Pulmonary artery endothelial cell (primary cell): ENCODE results near the gene GOLGA7B. TPM values are rescaled to one million over a fixed set of nuclear protein-coding genes. Genes with fewer than 3 reads are reported as not detected.

Experiments
- DNase-seq: peaks from one replicate; pipeline ENCODE4 v3.0.0-alpha.2; 2011; ENCODE audit warnings: low read depth, low spot score
- total RNA-seq: library from RNA; depleted of rRNA; stranded (reverse); fragments of >200 nt; gene quantifications from 2 replicates; pipeline ENCODE4 v1.2.3, GENCODE V29; 2014

The GOLGA7B gene
- total RNA-seq, 1 donor from 2014 or later = under 0.01 TPM

GRCh38 chr10:97866524-97867219, 17.0 kb downstream of the GOLGA7B start:
- DNase-seq = no peak

DNA sequence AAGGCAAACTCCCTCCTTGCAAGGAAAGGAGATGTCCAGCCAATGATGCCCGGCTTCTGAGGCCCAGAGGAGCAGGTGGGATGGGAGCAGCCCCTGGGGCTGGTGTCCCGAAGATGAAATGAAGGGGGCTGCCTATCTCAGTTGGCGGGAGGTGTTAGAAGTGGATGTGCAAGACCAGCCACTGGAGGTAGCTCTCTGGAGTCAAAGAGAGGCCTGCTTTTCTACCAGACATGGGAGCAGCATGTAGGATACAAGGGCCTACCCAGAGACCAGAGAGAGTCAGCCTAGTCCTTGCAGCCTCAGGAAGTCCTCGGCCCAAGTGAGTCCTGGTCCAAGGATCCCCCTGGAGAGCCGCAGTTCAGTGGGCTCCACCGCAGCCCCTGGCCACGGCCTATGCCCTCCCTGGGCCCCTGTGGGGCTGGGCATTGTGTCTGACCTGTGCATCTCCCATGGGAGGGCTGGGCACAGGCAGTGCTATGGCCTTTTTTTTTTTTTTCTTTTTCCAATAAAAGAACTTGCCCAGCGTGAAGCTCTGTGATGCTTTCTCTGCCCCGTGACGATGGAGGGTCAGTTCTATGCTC, 17.7 kb downstream of the GOLGA7B start:
- DNase-seq = no peak

DNA sequence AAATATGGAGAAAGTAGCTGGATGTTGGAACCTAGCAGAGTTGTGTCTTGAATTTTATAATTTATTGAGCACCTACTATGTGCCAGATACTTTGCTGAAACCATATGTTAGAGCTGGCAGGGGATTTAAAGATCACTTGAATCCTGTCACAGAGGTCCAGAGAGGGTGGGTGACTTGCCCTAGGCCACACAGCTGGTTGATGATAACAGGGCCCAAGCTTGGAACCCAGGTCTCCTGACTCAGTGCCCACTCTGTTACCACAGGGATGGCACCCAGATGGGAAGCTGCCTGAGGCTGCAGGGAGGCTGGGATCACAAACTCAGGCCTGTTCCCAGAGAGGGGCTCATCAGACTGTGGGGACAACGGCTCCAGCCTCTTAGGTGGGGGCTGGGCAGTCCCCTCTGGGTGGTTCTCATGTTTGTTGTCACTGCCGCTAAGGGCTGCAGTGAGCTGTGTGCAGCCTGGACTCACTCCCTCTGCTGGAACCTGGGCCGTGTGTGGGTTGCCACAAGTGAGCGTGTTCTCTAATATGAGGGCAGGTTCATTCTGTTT, 18.6 kb downstream of the GOLGA7B start:
- DNase-seq = no peak

- no peak for DNase-seq
These were observed 19.7 kb downstream of the GOLGA7B start for GRCh38 chr10:97869091-97870042.

- no peak for DNase-seq
These were observed 21.3 kb downstream of the GOLGA7B start for GRCh38 chr10:97870990-97871389.

DNA sequence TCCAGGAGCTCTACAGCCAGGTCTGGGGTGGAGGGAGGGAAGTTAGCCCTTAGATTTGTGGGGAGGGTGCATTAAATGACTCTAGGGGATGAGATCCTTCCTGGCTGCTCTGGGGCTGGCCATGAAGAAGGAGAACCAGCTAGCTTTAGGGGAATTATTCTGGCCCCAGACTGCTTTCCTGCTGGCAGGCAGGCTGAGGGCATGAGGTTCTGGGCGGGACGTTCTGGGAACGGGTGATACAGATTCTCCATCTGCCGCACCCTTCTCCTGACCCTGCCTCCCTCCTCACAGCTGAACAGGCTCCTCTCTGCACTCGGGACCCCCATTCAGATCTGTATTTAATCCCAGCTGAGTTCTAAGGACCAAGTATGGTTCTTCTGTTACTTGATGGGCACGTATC, 23.9 kb downstream of the GOLGA7B start:
- DNase-seq = no peak

DNA sequence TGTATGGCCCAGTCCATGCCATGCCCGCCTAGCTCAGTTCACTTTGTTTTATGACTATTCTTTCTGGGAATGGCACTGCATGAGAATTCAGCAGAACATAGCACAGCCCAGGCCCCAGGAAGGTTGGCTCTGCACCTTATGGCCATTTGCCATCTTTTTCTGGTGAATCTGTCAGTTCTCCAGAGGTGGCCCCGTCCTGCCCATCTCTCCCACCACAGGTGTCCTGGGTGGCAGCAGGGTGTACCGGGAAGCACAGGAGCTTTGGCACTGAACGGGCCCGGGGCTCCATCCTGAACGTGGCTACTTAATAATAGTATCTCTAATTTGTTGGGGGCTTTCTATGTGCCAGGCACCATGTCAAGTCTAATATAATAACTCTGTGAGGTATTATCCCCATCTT, 24.7 kb downstream of the GOLGA7B start:
- no peak for DNase-seq

- DNase-seq = peak; percentile 80
These were observed 25.7 kb downstream of the GOLGA7B start for GRCh38 chr10:97875391-97875790.

DNA sequence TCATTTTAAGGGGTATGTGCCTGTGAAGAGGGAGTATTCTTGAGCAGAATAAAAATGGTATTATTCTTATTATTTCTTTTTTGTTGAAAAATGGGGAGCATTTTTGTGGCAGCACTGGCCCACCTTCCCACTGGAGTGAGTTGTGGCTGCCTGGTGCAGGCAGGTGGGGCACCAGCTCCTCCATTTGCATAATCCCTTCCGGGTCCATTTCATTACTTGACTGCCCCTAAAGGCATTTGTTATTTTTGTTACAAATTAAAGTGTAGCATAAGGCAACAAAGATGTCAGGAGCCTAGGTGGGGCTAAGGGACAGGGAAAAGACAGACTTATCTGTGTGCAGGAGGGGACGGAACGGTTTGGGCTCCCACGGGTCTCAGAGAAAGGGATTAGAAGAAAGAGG, 26.8 kb downstream of the GOLGA7B start:
- DNase-seq = no peak

GRCh38 chr10:97879241-97879640, 29.6 kb downstream of the GOLGA7B start:
- no peak for DNase-seq

DNA sequence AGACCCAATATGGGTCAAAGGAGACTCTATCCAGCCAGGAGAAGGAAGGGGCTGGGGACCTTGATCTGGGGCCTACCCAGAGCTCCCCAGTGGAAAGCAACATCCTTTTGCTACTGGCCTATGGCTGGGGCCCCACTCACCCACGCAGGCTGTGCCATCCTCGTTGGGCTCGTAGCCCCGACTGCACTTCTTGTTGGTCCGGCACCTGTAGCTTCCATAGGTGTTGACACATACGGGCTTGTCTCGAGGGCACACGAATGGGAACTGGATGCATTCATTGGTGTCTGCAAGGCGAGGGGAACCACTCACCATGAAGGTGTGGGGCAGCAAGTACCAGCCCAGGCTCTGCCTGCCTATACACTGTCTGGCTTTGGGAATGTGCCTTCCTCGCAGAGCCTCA, 30.5 kb downstream of the GOLGA7B start:
- DNase-seq = no peak

- peak; percentile 81 for DNase-seq
These were observed 32.8 kb downstream of the GOLGA7B start for GRCh38 chr10:97882142-97883091.

DNA sequence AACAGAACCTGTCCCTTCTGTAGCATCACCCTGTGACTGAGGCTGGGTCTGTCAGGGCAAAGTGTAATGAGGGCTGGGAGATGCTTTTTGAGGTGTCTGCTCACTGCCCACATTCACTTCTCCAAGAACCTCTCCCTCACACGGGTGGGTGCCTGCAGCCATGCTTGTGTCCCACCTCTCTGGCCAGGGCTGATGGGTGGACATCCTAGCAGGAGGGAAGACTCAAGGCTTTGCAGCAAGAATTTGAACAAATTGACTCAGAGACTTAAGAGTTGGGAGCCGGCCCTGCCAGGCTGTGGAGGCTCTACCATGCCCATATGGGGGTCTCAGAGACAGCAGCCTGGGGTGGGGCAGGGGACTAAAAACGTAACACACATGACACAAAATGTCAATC, 33.4 kb downstream of the GOLGA7B start:
- DNase-seq = no peak

- DNase-seq = no peak
These were observed 36.6 kb downstream of the GOLGA7B start for GRCh38 chr10:97886286-97886685.

DNA sequence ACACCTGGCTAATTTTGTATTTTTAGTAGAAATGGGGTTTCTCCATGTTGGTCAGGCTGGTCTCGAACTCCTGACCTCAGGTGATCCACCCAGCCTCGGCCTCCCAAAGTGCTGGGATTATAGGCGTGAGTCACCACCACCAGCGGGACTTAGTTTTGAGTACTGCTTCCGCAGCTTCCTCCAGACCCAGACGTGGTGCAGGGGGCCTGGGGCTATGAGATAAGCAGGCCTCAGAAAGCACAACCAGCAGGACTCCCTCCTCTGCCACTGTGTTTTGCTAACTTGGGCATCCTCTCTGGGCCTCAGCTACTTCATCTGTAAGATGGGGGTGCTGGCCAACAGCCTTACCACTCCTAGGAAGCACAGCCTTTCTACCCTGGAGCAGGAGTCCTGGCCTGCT, 37.8 kb downstream of the GOLGA7B start:
- no peak for DNase-seq

DNA sequence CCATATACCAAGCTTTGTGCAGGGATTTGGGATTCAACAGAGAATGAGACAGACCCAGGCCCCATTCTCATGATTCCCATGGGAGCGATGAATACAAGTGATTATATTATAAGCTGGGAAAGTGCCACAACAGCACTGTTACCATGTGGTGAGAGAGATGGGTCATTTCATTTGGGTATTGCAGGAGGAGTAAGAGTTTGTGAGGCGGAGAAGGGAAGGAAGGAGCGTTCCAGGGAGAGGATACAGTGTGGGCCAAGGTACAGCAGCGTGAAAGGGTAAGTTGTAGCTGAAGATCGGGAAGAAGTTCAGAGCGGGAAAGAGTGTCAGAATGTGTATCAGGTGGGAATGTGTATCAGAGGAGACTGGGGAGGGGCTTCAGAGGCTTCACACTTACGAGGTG, 38.5 kb downstream of the GOLGA7B start:
- DNase-seq = no peak

DNA sequence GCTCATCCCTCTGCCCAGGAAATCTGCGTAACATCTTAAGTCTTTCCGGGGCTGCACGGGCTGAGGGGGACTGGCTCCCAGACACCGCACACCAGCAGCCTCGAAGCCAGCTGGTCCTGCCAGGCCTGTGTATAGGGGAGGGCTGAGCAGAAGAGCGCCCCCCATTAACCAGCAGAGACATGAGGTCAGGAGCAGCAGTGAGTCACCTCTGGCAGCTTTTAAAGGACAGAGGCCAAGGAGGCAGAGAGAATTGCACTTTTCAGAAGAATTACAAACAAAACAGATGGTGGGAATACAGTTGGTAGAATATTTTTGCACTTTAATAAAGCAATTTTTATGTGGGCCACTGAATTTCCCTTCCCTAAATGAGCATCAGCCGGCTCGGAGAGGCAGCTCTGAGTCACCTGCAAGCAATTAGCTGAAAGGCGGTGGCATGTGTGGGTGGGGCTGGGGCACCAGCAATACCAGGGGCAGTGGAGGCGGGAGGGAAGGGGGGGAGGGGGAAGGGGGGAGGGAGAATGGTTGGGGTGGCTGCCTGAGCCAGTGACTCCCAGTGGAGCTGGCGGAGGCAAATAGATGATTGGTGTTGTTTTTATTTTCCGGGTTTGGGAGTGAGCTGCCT, 39.1 kb downstream of the GOLGA7B start:
- no peak for DNase-seq

GRCh38 chr10:97889461-97890265, 40.0 kb downstream of the GOLGA7B start:
- DNase-seq = no peak

DNA sequence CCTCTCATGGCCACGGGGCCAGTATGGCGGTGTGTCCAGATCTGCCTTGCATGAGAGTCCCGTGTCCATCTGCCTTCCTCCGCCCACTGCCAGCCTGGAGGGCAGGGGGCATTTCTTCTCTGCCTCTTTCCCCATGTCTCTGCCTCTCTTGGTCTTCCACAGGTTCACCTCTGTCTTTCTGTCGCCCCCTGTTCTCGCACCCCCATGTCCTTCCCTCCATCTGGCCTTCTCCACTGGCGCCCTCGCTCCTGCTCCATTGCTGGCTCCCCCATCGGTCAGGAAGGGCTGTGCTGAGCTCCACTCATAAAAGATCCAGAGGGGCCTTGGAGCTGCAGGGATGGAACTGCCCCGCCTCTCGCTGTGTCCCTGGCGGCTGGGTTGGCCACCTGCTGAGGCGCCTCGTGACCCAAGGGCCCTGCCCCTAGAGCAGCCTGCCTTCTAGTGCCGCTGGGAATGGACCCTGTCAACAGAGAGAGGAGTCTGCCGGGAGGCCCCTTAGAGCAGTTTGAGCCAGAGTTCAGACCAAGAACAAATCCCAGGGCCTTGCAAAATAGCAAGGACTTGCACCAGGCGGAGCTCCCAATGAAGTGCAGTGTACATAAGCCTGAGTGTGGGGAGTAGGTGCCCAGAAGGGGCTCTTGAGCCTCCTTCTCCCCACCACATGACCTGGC, 42.0 kb downstream of the GOLGA7B start:
- DNase-seq = no peak
